ENCODE results near the gene YJEFN3.

The YJEFN3 gene

GRCh38 chr19:19552798-19553197 lies 24.1 kb downstream of the YJEFN3 start:
- TF ChIP-seq EZH2phosphoT487 (IDR thresholded peaks at IDR 0.05; ENCODE audit: borderline replicate concordance, low read length) (no peak), CTCF (IDR thresholded peaks at IDR 0.05; ENCODE audit: low read depth, low read length, poor library complexity, severe bottlenecking) (peak; percentile 51)
- no peaks in the 10 kb centered on the region for H3K36me3 ChIP-seq (ENCODE audit: control insufficient read depth, low read length)
- 0 out of 2 replicates have a peak, but pooled peaks cover 3% of the 10 kb centered on the region for H3K27me3 ChIP-seq (ENCODE audit: control insufficient read depth, low read length)
- H3K9me3 ChIP-seq (ENCODE audit: control insufficient read depth, insufficient read depth, low read length): no peaks in the 10 kb centered on the region
- H4K20me1 ChIP-seq (ENCODE audit: control insufficient read depth, insufficient read depth, low read depth, low read length): no peaks in the 10 kb centered on the region; the same call in 1 of the 2 replicates
- H3K4me2 ChIP-seq (ENCODE audit: low read length): no peak overlapping the region
- no peaks in the 10 kb centered on the region for H3K9me2 ChIP-seq (replicated peaks; ENCODE audit: control insufficient read depth, low read length)
- H3K79me2 ChIP-seq (ENCODE audit: control insufficient read depth, low read length): no peaks in the 10 kb centered on the region
- H3K4me1 ChIP-seq (ENCODE audit: control insufficient read depth, low read length): no peaks in the 10 kb centered on the region
- H3K27ac ChIP-seq (ENCODE audit: low read depth, low read length): no peak overlapping the region
- no peaks in the 10 kb centered on the region for H3F3A ChIP-seq (ENCODE audit: control insufficient read depth, insufficient read depth)
- H3K4me3 ChIP-seq (ENCODE audit: low read length): no peak overlapping the region

- no peak for TF ChIP-seq EZH2phosphoT487 (IDR thresholded peaks at IDR 0.05; ENCODE audit: borderline replicate concordance, low read length)
- no peak for TF ChIP-seq CTCF (IDR thresholded peaks at IDR 0.05; ENCODE audit: low read depth, low read length, poor library complexity, severe bottlenecking)
- H3K9me3 ChIP-seq (ENCODE audit: control insufficient read depth, insufficient read depth, low read length): no peaks in the 10 kb centered on the region
- no peaks in the 10 kb centered on the region; the same call in 1 of the 2 replicates for H4K20me1 ChIP-seq (ENCODE audit: control insufficient read depth, insufficient read depth, low read depth, low read length)
- no peaks in the 10 kb centered on the region for H3K79me2 ChIP-seq (ENCODE audit: control insufficient read depth, low read length)
- no peaks in the 10 kb centered on the region for H3K36me3 ChIP-seq (ENCODE audit: control insufficient read depth, low read length)
- no peak overlapping the region for H3K4me2 ChIP-seq (ENCODE audit: low read length)
- no peak overlapping the region for H3K4me3 ChIP-seq (ENCODE audit: low read length)
- no peak overlapping the region for H3K27ac ChIP-seq (ENCODE audit: low read depth, low read length)
- H3F3A ChIP-seq (ENCODE audit: control insufficient read depth, insufficient read depth): no peaks in the 10 kb centered on the region
- H3K9me2 ChIP-seq (replicated peaks; ENCODE audit: control insufficient read depth, low read length): no peaks in the 10 kb centered on the region
- 0 out of 2 replicates have a peak, but pooled peaks cover 3% of the 10 kb centered on the region for H3K27me3 ChIP-seq (ENCODE audit: control insufficient read depth, low read length)
- H3K4me1 ChIP-seq (ENCODE audit: control insufficient read depth, low read length): no peaks in the 10 kb centered on the region
Observed at GRCh38 chr19:19553670-19554069, 25.0 kb downstream of the YJEFN3 start.

GRCh38 chr19:19554074-19555023 lies 25.6 kb downstream of the YJEFN3 start:
- Histone ChIP-seq H3K36me3 (ENCODE audit: control insufficient read depth, low read length) (no peaks in the 10 kb centered on the region), H3K9me3 (ENCODE audit: control insufficient read depth, insufficient read depth, low read length) (no peaks in the 10 kb centered on the region), H3K9me2 (replicated peaks; ENCODE audit: control insufficient read depth, low read length) (no peaks in the 10 kb centered on the region), H3K27ac (ENCODE audit: low read depth, low read length) (no peak overlapping the region), H3K4me2 (ENCODE audit: low read length) (no peak overlapping the region), H3F3A (ENCODE audit: control insufficient read depth, insufficient read depth) (no peaks in the 10 kb centered on the region), H4K20me1 (ENCODE audit: control insufficient read depth, insufficient read depth, low read depth, low read length) (no peaks in the 10 kb centered on the region; the same call in 1 of the 2 replicates), H3K79me2 (ENCODE audit: control insufficient read depth, low read length) (no peaks in the 10 kb centered on the region), H3K27me3 (ENCODE audit: control insufficient read depth, low read length) (0 out of 2 replicates have a peak, but pooled peaks cover 3% of the 10 kb centered on the region), H3K4me1 (ENCODE audit: control insufficient read depth, low read length) (no peaks in the 10 kb centered on the region), H3K4me3 (ENCODE audit: low read length) (no peak overlapping the region)
- TF ChIP-seq EZH2phosphoT487 (IDR thresholded peaks at IDR 0.05; ENCODE audit: borderline replicate concordance, low read length) (no peak), CTCF (IDR thresholded peaks at IDR 0.05; ENCODE audit: low read depth, low read length, poor library complexity, severe bottlenecking) (peak; percentile 88)
